HG02678 (cell line): ENCODE data around the gene DNAJB12.
"Not testable (repeated sequence)": the region's sequence is repeated elsewhere in the genome, so short reads cannot be mapped to it uniquely, and the experiment has no call there.

ENCODE experiments used
- ATAC-seq: cut with Tn5 transposase; IDR thresholded peaks from one replicate; pipeline ENCODE4 v1.9.1; 2021; ENCODE audit warnings: mild to moderate bottlenecking, moderate library complexity; ENCODE audit not compliant: unreplicated experiment

Gene DNAJB12

DNA sequence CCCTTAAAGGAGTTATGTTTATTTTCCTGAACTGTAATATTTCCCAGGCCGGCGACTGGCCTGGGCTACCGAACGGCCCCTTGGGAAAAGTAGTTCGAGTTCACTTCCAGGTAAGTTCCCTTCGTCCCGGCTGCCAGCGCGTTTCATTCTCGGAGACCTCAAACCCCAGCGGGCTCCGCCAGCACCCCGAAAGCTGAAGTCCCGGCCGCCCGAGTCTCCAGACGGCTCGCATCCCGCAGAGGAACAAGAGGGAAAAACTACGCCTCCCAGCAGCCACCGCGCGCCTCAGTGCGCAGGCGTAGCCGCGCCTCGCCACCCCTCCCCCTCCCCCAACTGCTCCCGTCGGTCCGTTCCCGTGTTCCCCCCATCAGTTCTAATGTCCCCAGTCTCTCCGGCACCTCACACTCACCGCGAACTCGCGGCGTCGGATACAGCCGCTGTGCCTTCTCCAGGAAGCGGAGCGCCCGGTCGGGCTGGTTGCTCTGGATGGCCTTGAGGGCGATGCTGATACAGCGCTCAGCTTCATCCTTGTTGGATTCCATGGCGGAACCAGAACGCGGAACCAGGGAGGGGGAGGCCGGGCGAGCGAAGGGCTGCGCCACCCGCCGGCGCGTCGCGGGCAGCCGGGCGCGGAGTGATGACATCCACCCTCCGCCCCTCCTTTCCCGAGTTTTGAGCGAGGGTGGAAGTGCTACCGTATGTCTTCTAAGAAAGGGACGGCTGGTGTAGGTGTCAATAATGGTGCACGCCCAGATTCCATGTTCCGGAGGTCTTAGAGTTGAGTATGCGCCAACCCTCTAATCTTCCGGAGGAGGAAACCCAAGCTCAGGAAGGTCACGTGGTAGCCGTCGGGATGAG, at the start of gene DNAJB12:
DNAJB12 (minus strand) TSS at position 564 of the 858 bp plus-strand sequence; CDS start at position 542, 22 bp downstream.
- peak; percentile 76 for ATAC-seq

DNA sequence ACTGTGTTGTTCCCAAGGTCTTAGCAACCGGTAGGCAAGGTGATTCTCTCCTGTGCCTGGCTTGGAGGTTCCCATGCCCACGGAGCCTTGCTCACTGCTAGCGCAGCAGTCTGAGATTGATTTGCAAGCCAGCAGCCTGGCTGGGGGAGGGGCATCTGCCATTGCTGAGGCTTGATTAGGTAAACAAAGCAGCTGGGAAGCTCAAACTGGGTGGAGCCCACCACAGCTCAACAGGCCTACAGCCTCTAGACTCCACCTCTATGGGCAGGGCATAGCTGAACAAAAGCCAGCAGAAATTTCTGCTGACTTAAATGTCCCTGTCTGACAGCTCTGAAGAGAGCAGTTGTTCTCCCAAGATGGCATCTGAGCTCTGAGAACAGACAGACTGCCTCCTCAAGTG, 40.9 kb upstream of the DNAJB12 start:
- not testable (repeated sequence) for ATAC-seq

DNA sequence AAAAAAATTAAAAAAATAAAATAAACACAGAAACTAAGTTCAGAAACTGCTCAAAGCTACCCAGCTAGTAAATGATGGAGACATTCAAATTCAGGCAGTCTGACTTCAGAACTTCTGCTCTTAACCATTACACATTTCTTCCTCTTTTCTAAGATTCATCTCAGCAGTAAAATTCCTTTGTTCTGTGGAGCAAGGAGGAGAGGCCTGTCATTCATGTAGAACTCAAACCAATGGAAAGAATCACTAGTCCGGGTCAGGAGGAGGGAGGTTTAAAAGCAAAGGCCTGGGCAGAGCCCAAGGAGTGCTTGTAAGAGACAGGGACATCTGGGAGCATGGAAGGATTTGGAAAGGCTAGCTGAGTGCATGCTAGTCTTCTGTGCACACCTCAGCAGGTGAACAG, 37.9 kb upstream of the DNAJB12 start:
- ATAC-seq = no peak

DNA sequence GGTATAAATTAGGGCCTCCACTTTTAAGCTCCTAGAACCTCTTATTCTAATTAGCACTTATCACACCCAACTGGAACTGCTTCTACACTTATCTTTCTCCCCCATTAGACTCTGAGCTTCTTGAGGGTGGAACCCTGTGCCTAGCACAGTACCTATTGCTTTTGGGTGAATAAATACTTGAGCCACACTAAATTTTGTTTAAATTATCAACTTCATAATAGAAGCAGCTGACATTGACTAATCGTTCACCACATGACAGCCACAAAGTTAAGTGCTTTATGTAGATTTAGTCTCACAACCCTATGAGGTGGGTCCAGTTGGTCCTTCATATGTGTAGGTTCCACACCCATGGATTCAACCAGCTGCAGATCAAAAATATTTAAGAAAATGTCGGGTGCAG, 36.0 kb upstream of the DNAJB12 start:
- no peak for ATAC-seq

DNA sequence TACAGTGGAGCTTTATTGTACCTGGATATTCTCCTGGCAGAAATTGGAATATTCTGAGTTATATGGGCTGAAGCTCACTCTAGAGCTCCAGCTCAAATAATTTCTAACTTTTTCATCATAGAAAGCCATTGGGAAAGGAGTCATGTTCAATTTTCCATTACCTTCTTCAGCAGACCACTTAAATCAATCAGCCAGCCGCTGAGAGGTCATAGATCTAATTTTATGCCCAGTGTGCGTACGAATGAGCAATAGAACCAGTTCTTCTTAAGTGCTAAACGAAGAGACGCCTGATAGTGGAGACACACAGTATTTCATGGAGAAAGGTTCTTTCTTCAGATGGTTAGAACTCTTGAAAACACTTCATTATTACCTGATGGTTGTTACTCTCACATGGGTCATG, 35.0 kb upstream of the DNAJB12 start:
- no peak for ATAC-seq

DNA sequence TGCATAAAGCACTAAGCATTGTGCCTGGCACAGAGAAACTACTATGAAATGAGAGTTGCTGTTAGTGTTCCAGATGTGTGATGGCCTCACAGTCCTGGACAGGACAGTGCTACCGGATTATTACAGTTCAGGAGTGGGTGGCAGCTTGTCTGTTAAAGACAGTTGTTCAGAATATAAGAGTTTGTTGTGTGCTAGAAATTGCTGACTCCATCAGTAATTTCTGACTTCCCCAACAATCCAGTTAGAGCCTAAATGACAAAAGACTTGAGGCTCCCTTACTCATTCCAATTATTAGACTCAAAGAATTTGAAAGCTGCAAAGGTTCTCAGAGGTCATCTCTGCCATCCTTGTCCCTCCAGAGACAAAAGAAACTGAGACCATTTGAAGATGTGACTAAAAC, 34.3 kb upstream of the DNAJB12 start:
- no peak for ATAC-seq

DNA sequence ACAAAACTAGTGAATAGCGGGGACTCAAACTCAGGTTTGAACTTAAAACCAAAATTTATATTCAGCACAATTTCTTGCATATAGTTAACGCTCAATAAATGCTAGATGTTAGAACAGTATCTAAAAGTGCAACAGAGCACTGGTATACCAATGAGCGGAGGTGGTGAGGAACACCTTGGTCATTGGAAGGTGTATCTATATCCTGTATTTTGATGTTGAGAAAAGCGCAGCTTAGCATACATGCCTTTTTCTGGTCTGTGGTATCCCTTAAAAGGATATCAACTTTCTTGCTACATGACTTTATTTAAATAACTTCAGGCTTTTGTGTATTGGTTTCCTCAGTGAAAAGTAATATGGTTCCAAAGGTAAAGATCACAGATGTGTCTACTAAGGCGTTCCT, 33.3 kb upstream of the DNAJB12 start:
- ATAC-seq = no peak

DNA sequence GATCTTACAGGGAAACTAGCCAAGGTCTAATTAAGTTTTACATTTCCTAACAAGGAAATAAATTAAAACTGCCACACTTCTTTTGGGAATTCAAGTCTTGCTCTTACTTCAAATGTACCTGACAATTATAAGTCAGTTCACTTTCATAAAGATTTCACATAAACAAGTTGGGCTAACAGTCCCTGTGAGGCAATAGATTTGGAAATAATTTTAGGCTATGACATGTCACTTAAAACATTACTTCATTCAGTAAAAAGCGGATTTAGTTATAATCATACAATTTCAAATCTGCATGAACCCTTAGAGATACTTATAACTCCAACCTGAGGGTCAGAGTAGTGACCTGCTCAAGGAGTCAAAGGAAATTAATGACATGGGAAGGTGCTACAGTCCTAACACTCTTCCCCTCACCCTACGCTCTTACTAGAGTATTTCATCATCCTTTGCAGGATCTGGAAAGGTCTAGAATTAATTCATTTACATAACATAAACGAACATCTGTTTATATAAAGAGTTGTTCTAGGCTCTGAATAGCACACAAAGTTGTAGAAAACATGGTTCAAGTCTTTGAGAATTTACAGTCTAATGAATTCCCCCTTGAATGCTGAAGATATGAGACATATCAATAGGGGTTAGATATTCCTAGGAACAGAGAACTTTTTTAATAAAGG, 32.3 kb upstream of the DNAJB12 start:
- ATAC-seq = no peak

DNA sequence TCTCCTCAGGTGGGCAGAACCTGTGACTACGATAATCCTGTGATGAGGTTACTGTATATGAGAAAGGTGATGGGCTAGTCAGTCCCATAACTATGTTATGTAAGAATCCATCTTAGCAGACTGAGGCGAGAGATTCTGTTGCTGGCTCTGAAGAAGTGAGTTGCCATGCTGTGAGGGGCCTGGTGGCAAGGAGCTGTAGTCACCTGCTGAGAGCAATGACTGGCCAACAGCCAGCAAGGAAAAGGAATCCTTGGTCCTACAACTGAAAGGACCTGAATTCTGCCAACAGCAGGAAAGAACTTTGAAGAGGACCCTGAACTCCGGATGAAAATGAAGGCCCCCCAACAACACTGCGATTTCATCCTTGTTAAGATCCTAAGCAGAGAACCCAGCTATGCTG, 31.0 kb upstream of the DNAJB12 start:
- ATAC-seq = no peak

DNA sequence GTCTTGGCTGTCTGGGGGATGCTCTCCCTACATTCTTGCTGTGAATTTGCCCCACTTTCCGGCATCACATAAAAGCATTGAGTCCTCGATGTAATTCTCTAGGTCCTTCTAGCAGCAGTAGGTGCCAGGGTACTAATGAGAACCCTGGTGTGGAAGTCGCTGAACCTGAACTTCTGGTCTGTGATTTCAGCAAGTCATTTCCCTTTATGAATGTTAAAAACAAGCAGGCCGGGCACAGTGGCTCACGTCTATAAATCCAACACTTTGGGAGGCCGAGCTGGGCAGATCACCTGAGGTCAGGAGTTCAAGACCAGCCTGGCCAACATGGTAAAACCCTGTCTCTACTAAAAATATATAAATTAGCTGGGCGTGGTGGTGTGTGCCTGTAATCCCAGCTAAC, 30.3 kb upstream of the DNAJB12 start:
- not testable (repeated sequence) for ATAC-seq

DNA sequence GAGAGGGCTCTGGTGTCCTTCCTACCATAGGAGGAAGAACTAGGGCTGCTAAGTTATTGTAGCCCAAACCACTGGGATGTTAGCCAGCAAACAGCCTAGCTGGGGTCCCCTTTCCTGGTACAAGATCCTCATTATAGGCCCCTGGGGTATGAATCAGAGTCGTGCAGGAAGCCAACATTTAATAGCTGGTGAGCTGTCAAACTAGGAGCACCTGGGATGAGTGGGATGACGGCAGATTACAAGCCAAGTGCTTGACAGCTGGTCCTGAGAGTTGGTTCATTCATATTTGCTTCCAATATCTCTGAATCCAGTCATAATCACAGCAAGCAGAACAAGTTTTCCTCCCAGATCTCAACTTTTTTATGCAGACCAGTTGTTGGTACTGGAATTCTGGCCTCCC, 25.1 kb upstream of the DNAJB12 start:
- no peak for ATAC-seq

DNA sequence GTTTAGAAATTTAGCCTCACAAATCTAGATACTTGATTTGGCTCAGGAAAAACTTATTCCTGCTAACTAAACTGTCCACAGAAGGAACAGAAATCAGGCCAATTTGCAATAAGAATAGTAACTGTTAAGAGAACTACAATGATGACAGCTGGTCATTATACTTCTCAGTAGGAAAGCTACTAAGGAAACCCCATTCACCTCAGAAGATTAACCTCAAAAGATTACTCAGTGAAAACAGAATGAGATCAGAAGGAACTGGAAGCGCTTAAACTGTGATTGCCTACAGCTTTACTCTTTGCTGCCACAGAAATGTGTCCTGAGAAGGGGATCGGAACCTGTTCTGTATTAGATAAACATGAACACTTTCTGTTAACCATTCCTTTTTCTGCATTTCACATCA, 24.3 kb upstream of the DNAJB12 start:
- no peak for ATAC-seq

DNA sequence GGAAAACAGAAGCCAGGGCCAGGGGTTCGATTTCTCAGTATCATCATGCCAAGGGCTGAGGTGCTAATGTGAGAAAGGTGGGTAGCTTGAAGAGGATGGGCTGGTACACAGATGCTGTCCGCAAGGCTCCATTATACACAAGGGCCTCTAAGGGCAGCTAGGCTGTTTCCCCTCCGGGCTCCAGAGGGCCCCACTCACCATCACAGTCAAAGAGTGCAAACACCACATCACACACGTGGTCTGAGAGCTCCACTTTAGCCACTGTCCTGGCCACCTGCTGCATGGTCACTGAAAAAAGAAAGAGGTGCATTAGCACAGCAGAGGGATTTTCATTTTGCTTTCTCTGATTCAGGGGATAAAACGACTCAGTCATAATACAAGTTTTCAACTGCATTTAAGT, 20.9 kb upstream of the DNAJB12 start:
- ATAC-seq = no peak

DNA sequence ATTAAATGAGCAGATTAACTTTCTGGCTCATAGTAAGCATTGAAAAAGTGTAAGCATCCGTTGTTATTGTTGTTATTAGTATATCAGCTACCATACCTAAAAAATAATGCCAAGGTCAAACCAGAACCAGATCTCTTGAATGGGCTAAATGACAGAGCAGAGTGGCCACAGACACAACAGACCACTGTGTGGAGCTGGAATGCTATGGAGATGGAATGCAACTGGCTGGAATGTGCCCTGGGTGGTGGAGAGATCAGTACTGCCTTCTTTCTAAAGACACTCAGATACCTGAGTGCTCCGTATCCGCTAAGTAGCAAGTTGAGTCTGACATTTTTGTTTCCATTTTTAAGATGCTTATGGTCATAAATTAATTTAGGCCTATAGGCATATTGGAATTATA, 20.5 kb upstream of the DNAJB12 start:
- ATAC-seq = no peak

DNA sequence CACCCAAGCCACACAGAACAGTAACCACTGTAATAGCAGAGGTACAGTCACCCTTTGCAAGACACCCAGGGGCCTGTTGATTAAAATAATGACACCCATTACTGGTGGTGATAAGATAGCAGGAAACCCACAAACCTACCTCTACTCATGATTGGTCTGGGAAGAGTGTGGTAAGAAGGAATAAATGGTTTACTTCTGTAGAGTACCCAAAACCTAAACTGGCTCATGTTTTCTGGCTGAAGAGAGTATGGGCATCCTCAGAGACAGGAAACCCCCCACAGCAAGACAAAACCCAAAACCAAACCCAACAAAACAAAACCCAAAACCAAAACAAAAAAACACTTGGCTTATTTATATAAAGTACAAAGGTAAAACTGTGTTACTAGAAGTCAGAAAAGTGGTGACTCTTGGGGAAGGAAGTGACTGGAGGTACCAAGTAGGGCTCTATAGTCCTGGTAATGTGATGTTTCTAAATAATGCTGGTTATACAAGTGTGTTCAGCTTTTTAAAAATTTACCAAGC, 15.5 kb upstream of the DNAJB12 start:
- no peak for ATAC-seq

DNA sequence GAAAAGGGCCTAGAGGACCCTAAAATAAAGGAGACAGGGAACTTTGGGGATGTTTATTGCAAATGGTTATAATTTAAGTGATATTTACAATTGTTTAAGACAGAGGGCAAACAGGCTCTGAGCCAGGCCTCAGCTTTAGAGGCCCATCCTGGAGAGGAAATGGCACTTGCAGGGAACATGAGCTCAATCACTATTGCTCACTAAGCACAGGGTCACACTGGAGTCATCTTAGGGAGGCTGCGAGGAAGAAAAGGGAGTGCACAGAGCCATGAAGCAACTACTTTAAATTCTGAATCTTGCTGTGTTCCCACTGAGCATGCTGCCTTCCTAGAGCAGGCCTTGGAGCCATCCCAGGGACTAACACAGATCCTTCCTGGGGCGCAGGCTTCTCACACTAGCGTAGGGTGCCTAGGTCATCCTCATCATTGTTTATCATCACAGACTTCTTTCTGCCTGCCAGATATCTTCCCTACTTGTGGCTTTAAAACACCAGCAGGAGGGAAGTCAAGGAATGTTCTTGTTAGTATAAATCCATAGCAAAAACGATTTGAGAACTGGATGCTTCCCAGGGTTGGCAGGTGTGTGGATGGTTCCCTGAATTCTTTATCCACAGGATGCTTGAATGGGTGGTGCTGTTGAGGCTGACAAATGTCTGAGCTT, 12.7 kb upstream of the DNAJB12 start:
- ATAC-seq = no peak

DNA sequence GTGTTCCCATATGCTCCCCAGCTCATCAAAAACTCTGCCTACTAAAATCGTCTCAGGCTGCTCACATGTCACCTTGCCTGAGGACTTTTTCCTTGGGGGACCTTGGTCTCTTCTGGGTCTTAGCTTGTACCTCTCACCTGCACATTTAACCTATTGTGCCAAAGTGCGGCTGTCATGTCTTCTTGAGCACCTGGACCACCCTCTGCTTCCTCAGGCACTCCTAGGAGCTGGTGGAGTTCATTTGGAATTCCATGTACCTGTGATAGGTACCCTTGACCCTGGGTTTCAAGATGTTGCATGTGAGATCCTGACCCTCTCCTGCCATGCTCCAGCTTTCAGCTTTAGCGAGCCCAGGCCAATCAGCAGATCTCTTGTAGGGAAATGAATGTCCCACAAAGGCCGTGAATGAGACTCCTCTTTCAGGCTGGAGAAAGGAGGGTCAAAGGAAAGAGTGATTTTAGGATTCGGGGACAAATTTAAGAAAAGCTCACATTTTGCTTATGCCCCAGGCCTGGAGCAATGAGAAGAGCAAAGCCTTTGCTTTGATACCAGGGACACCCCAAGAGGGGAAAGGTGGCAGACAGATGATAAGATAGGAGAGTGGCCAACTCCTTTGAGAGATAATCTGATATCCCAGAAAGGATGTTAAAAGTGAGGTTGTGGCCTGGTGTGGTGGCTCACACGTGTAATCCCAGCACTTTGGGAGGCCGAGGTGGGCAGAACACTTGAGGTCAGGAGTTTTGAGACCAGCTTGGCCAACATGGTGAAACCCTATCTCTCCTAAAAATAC, 10.6 kb upstream of the DNAJB12 start:
- ATAC-seq = no peak

DNA sequence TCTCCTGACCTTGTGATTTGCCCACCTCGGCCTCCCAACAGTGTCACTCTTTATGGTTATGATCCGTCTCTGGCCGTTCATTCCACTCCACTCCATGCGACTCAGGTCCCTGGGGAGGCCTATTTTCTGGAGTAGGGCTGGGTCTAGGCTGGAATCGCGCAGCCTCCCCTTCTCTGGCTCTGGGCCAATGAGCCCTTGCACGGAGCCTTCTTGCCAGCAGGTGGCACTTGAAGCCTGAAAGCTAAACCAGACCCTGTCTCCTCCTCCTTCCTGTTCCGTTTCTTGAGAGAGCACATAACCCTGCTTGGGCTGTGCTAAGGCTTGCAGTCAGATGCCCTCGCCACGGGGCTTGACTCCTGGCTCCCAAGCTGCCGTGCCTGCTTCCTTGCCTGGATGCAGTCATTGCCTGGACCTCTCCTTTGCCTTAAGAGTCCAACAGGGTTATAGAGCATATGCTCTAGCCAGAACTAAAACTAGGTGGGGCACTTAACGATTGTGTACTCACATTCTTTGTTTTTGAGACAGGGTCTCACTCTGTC, 9.6 kb upstream of the DNAJB12 start:
- ATAC-seq = peak; percentile 90

DNA sequence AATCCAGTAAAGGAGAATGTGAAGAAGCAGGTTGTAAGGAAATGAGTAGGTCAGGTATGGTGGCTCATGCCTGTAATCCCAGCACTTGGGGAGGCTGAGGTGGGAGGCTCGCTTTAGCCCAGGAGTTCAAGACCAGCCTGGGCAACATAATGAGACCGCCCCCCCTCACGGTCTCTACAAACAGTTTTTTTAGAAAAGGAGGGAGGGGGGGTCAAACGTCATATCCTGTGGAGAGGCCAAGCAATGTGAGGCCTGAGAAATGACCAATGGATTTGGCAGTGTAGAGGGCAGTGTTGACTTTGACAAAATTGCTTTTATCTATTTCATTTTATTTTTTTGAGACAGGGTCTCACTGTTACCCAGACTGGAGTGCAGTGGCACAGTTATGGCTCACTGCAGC, 2.3 kb upstream of the DNAJB12 start:
- ATAC-seq = no peak

DNA sequence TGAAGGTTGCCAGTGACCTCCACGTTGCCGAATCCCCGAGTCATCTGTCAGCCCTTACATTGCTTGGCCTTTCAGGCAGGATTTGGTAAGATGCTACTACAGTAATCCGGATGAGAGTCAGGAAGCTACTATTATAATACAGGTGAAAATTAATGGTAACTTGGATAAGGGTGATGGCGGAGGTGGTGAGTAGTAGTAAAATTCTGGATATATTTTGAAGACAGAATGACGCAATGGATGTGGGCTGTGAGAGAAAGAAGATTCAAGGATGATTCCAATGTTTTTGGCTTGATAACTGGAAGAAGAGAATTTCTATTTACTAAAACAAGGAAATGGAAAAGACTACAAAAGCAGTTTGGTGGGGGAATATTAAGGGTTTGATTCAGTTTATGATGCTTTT, 1.4 kb upstream of the DNAJB12 start:
- no peak for ATAC-seq

DNA sequence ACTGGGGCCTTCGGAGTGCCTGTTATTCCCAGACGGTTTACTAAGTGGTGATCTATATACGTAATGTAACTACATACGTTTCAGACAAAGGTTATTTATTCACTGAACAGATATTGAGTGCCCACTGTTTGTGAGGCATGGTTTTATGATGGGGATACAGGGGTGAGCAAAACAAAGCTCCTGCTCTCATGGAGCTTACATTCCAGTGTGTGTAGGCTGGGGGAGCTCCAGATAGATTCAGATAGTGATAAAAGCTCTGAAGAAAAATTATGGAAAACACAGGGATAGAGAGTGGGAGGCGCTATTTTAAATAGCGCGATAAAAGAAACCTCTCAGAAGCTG, 466 bp upstream of the DNAJB12 start:
- ATAC-seq = no peak
